ENCODE measurements around the gene ANTXRL. TPM values are rescaled to one million over a fixed set of nuclear protein-coding genes. Genes with fewer than 3 reads are reported as not detected.

The ANTXRL gene
- total RNA-seq (ENCODE audit: unreplicated experiment) = not detected
- long read RNA-seq = 0 reads

GRCh38 chr10:46286991-46287693 lies at the start of gene ANTXRL:
TSS of gene ANTXRL (plus strand) at chr10:46286997. CDS start at chr10:46287263, 266 bp downstream.
- Mint-ChIP-seq H3K36me3 (ENCODE audit: low read depth, unreplicated experiment) (no peaks in the 10 kb centered on the region), H3K4me1 (ENCODE audit: unreplicated experiment) (peaks cover 2% of the 10 kb centered on the region), H3K27me3 (ENCODE audit: unreplicated experiment) (peaks cover 13% of the 10 kb centered on the region), H3K27ac (ENCODE audit: unreplicated experiment) (no peak within 1 kb of the TSS), H3K4me3 (ENCODE audit: unreplicated experiment) (no peak within 1 kb of the TSS), H3K9me3 (ENCODE audit: unreplicated experiment) (no peaks in the 10 kb centered on the region)
- no peak for TF ChIP-seq CTCF (IDR thresholded peaks at IDR 0.05; ENCODE audit: unreplicated experiment)
- no peak for DNase-seq (ENCODE audit: low spot score)

DNA sequence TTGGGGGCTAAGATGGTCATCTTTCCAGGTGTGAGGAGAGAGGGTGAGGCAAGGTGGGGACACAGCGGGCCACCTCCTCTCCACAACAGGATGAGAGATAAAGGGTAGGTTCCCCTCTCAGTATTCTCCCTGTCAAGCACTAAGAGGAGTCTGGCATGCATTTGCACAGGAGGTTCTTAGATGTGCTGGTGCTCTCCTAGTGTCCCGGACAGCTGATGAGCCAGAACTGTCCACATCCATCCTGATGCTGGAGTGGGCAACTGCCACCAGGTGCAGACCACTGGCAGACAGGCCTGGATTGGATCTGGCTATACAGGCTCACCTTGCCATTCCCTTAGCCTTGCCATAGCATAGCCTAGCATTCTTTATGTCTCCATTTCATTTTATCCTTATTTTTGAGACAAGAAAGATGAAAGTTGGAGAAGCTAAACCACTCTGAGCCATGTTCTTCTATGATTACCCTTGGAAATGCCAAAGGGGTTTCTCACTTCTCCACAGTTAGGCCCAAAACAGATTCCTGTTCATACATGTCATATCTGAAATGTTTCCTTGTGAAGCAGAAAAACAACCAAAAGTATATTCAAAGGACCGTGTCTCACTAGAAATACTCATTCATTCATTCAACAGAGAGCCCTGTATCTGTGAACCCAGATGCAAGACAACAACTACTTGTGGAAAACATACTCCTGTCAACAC lies 48.8 kb upstream of the ANTXRL start:
- H3K36me3 Mint-ChIP-seq (ENCODE audit: low read depth, unreplicated experiment) = peaks cover 14% of the 10 kb centered on the region
- no peaks in the 10 kb centered on the region for H3K4me1 Mint-ChIP-seq (ENCODE audit: unreplicated experiment)
- peaks cover 10% of the 10 kb centered on the region for H3K27me3 Mint-ChIP-seq (ENCODE audit: unreplicated experiment)
- no peak for DNase-seq (ENCODE audit: low spot score)
- no peak overlapping the region for H3K4me3 Mint-ChIP-seq (ENCODE audit: unreplicated experiment)
- H3K9me3 Mint-ChIP-seq (ENCODE audit: unreplicated experiment) = no peaks in the 10 kb centered on the region
- TF ChIP-seq CTCF (IDR thresholded peaks at IDR 0.05; ENCODE audit: unreplicated experiment) = no peak
- H3K27ac Mint-ChIP-seq (ENCODE audit: unreplicated experiment) = no peak overlapping the region

DNA sequence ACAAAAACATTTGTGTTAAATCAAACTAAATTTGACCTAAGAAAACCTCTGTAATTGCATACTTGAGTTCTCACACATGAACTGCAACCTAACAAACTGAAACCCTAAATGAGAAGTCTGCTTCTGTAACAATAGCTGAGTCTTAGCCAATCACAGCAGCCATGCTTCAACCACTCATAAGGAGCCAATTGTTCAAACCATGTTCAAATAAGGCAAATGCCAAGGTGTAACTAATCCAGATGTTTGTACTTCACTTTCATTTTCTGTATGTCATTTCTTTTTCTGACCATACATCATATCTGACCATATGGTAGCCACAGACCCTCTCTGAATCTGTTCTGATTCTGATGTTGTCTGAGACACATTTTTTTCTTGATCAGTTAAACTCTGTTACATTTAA lies 47.5 kb upstream of the ANTXRL start:
- Mint-ChIP-seq H3K4me3 (ENCODE audit: unreplicated experiment) (no peak overlapping the region), H3K27ac (ENCODE audit: unreplicated experiment) (no peak overlapping the region), H3K27me3 (ENCODE audit: unreplicated experiment) (peaks cover 10% of the 10 kb centered on the region), H3K9me3 (ENCODE audit: unreplicated experiment) (no peaks in the 10 kb centered on the region), H3K36me3 (ENCODE audit: low read depth, unreplicated experiment) (peaks cover 14% of the 10 kb centered on the region), H3K4me1 (ENCODE audit: unreplicated experiment) (no peaks in the 10 kb centered on the region)
- no peak for TF ChIP-seq CTCF (IDR thresholded peaks at IDR 0.05; ENCODE audit: unreplicated experiment)
- no peak for DNase-seq (ENCODE audit: low spot score)

GRCh38 chr10:46239993-46240683 lies 46.7 kb upstream of the ANTXRL start:
- Mint-ChIP-seq H3K27me3 (ENCODE audit: unreplicated experiment) (peaks cover 10% of the 10 kb centered on the region), H3K4me3 (ENCODE audit: unreplicated experiment) (no peak overlapping the region), H3K9me3 (ENCODE audit: unreplicated experiment) (no peaks in the 10 kb centered on the region), H3K4me1 (ENCODE audit: unreplicated experiment) (no peaks in the 10 kb centered on the region), H3K36me3 (ENCODE audit: low read depth, unreplicated experiment) (peaks cover 14% of the 10 kb centered on the region), H3K27ac (ENCODE audit: unreplicated experiment) (no peak overlapping the region)
- DNase-seq (ENCODE audit: low spot score) = peak; percentile 0
- TF ChIP-seq CTCF (IDR thresholded peaks at IDR 0.05; ENCODE audit: unreplicated experiment) = no peak

Data from endothelial cell (in vitro differentiated cells).